HG02884 (cell line): ENCODE results near the gene RNF151.
"Not testable (repeated sequence)": the region's sequence is repeated elsewhere in the genome, so short reads cannot be mapped to it uniquely, and the experiment has no call there.

Experiments used
- ATAC-seq: cut with Tn5 transposase; IDR thresholded peaks from one replicate; pipeline ENCODE4 v1.9.1; 2021; ENCODE audit warnings: mild to moderate bottlenecking, moderate library complexity; ENCODE audit not compliant: unreplicated experiment

Gene RNF151

DNA sequence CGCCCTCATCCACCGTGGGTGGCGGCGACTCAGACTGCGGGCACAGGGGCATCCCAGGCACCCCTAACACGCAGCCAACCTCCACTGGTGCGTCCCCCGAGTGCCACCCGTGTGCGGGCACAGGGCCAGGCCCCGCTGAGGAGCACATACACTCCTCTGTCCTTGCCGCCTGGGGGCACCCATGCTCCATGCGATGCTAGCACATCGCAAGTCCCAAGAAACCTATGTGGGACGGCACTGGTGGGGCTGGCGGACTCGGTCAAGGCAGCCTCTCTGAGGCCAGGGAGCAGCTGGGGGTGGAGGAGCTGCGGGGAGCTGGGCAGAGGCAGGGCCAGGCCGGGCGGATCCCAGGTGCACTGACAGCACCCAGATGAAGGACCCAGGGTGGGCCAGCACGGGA is 39.0 kb downstream of the RNF151 start:
- no peak for ATAC-seq

DNA sequence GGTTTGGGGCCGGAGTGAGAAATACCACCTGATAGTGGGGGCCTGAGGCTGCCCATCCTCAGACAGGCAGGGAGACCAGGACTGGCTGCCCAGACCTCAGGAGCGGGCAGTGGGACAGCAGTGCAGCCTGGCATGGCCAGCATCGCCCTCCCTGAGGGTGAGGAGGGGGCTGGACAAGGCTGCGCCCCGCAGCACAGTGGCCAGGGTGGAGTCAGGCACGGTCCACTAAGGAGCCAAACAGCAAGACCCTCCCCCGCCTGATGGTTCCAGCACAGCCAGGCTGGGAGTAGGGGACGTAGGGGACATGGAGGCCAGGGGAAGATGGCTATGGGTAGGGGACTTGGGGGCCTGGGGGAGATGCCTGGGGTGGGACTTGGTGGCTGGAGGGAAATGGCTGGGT is 39.7 kb downstream of the RNF151 start:
- ATAC-seq, result no peak

- no peak for ATAC-seq
Measured at GRCh38 chr16:2007081-2007836, 40.6 kb downstream of the RNF151 start.

DNA sequence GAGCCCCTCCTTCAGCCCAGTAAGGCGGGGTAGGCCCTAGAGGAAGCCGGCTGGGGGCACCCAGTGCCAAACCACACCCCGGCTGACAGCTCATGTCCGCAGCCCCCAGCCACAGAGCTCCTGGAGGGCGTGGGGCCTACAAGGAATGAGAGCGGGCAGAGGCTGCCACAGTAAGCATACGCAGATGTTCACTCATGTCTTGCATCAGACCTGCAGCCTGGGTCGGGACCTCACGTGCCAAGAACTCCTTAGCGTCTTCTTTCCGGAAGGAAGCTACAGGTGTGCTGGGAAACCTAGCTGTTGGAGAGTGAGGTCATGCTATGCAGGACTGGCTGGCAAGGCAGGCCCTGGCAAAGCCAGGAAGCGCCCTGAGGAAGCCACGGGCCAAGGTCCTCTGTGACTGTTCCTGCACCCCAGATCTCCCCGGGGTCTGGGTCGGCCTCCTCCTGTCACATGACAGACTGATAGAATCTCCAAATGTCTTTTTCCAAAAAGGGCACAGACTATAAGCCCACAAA is 41.4 kb downstream of the RNF151 start:
- no peak for ATAC-seq

DNA sequence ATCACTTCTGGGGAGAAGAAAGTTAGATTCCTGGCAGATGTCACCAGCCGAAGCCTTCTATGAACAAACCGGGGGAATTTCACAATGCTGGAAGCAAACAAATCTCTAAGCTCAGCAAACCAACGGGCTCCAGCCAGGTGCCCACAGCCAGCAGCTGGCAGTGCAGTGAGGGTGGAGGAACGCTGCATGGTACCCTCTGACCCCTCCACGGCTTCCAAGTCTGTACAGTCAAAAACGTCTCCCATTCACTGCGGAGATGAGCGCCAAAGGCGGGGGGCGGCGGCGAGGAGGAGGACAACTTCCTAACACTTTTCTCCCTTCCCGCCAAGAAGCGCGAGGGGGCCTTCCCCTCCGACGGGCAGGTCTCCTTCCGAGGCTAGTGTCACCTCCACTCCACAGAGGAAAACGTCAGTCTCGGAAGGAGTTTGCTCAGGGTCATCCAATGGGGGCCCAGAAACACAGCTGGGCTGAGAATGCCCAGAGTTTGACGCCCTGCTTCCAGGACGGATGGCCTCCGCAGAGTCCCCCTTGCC is 42.0 kb downstream of the RNF151 start:
- no peak for ATAC-seq

- peak; percentile 27 for ATAC-seq
Measured at GRCh38 chr16:2009164-2009711, 42.6 kb downstream of the RNF151 start.

GRCh38 chr16:2009791-2010510 is 43.3 kb downstream of the RNF151 start, which contains the start of gene ZNF598:
Gene ZNF598, minus strand, starts transcription at chr16:2009821.
- peak; percentile 87 for ATAC-seq

- not testable (repeated sequence) for ATAC-seq
Measured at GRCh38 chr16:2011726-2012125, 45.1 kb downstream of the RNF151 start.

- no peak for ATAC-seq
Measured at GRCh38 chr16:2013527-2013926, 46.9 kb downstream of the RNF151 start.

DNA sequence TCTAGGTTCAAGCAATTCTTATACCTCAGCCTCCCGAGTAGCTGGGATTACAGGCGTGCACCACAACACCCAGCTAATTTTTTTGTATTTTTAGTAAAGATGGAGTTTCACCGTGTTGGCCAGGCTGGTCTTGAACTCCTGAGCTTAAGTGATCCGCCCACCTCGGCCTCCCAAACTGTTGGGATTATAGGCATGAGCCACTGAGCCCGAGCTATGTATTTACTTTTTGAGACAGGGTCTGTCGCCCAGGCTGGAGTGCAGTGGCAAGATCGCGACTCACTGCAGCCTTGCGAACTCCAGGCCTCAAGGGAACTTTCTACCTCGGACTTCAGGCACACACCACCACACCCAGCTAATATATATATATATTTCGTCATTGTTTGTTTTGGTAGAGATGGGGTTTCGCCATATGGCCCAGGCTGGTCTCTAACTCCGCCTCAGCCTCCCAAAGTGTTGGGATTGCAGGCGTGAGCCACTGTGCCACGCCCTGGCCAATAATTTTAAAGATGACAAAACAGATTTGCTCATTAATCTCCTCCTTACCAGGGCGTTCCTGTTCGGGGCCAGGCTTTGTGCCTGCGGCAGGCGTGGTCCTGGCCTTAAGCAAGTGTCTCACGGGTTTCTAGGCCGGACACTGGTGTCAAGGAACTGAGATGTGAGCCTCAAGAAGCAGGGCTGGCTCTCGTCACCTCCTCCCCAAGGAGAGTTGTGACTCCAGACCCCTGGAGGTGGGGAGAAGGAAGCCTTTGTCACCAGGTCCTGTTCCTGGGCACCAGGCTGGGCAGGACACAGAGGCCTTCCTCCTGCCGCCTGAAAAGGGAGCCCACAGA is 48.7 kb downstream of the RNF151 start:
- ATAC-seq, result no peak

DNA sequence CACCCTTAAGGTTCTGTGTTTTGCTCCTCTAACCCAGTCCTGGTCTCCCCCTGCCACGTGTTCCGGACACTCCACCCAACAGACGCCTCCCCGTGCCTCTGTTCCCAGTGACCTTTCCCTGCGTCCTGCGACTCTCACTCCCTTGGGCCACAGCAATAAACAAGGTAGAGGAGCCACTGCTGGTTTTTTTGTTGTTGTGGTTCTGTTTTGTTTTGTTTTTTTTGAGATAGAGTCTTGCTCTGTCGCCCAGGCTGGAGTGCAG is 49.2 kb downstream of the RNF151 start:
- no peak for ATAC-seq

- no peak for ATAC-seq
Measured at GRCh38 chr16:2016407-2016922, 49.8 kb downstream of the RNF151 start.
